Parathyroid adenoma (tissue), 2 donors: ENCODE measurements around the gene PTGER1.
"Not testable (repeated sequence)": the region's sequence is repeated elsewhere in the genome, so short reads cannot be mapped to it uniquely, and the experiment has no call there.

Experiments
- H2AFZ ChIP-seq: fragments of 300-600 bp; sonication (generic); one replicate; pipeline ENCODE4 v1.7.0; 2017; ENCODE audit warnings: antibody characterized with exemption, mild to moderate bottlenecking
- H3K27ac ChIP-seq: fragments of 300-600 bp; sonication (generic); one replicate; pipeline ENCODE4 v1.7.0; 2017
- H3K27me3 ChIP-seq: fragments of 300-600 bp; sonication (generic); one replicate; pipeline ENCODE4 v1.7.0; 2017; ENCODE audit warnings: low read length; ENCODE audit not compliant: control insufficient read depth, insufficient read depth
- H3K36me3 ChIP-seq: fragments of 300-600 bp; sonication (generic); one replicate; pipeline ENCODE4 v1.7.0; 2017; ENCODE audit warnings: low read length; ENCODE audit not compliant: control insufficient read depth, insufficient read depth
- H3K4me1 ChIP-seq: fragments of 300-600 bp; sonication (generic); one replicate; pipeline ENCODE4 v1.7.0; 2017; ENCODE audit warnings: control low read depth
- H3K4me2 ChIP-seq: fragments of 300-600 bp; sonication (generic); one replicate; pipeline ENCODE4 v1.7.0; 2017; ENCODE audit warnings: low read length
- H3K4me3 ChIP-seq: fragments of 300-600 bp; sonication (generic); one replicate; pipeline ENCODE4 v1.7.0; 2017; ENCODE audit warnings: low read depth, low read length
- H3K79me2 ChIP-seq: fragments of 300-600 bp; sonication (generic); one replicate; pipeline ENCODE4 v1.7.0; 2017; ENCODE audit warnings: control low read depth
- H3K9ac ChIP-seq: fragments of 300-600 bp; sonication (generic); one replicate; pipeline ENCODE4 v1.7.0; 2017; ENCODE audit warnings: mild to moderate bottlenecking
- H3K9me3 ChIP-seq: fragments of 300-600 bp; sonication (generic); one replicate; pipeline ENCODE4 v1.7.0; 2017; ENCODE audit warnings: low read length; ENCODE audit not compliant: control insufficient read depth
- CTCF ChIP-seq: fragments of 300-600 bp; sonication (generic); IDR thresholded peaks from one replicate; pipeline ENCODE4 v1.7.0; 2017; ENCODE audit warnings: antibody characterized with exemption, mild to moderate bottlenecking
- donor health status: primary hyperparathyroidism.

PTGER1 gene

DNA sequence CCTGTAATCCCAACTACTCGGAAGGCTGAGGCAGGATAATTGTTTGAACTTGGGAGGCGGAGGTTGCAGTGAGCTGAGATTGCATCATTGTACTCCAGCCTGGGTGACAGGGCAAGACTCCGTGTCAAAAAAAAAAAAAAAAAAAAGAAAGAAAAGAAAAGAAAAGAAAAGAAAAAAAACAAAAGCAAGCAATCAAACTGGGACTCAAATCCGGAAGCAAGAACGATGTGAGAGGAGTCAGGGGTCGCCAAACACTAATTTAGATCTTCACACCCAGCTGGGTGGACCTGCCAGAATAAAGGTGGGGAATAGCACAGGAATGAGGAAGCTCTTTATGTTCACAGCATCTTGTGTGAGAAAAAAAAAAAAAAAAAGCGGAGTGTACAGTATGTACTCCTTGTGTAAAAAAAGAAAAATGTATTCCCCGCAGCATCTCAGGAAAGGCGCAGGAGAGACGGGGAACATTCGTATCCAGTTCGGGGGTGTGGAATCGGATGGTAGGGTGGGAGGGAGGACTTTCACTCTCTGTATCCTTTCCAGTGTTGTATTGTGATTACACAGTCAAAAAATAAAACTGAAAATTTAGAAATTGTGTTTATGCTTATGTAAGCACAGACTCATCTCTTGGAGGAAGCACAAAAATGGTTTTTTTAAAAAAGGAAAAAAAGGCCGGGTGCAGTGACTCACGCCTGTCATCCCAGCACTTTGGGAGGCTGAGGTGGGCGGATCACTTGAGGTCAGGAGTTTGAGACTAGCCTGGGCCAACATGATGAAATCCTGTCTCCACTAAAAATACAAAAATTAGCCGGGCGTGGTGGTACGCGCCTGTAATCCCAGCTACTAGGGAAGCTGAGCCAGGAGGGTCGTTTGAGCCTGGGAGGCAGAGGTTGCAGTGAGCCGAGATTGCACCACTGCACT, 35.4 kb upstream of the PTGER1 start:
- Histone ChIP-seq H3K4me2 (no peak overlapping the region), H3K4me3 (no peak overlapping the region), H3K9me3 (no peaks in the 10 kb centered on the region), H3K27me3 (no peaks in the 10 kb centered on the region), H3K27ac (no peak overlapping the region), H3K79me2 (peaks cover 2% of the 10 kb centered on the region), H2AFZ (no peak overlapping the region), H3K4me1 (peaks cover 9% of the 10 kb centered on the region), H3K9ac (no peak overlapping the region), H3K36me3 (no peaks in the 10 kb centered on the region)
- TF ChIP-seq CTCF: no peak

DNA sequence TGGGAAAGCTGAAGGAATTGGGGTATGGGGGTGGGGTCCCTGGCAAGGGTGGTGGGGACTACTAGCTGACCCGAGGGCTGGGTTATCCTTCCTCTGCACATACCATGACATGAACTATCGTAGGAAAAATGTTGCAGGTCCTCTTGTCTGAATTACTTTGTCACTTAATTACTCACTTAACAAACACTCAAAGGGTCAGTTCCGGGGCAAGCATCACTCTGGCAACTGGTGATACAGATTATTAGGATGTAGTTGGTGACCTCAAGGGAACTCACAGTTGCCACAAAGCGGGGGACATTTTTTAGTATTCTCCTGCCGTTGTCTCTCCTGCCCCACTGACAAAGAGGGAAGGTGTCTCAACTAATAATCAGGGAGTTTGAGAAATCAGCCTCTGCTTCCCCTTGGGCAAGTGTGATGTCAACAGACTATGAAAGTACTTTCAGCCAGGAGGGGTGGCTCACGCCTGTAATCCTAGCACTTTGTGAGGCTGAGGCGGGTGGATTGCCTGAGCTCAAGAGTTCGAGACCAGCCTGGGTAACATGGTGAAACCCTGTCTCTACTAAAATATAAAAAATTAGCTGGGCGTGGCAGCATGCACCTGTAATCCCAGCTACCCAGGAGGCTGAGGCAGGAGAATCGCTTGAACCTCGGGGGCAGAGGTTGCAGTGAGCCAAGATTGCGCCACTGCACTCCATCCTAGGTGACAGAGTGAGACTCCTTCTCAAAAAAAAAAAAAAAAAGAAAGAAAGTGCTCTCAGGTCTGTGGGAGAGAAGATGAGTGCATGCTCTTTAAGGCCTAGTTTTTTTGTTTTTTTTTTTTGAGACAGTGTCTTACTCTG, 32.8 kb upstream of the PTGER1 start:
- Histone ChIP-seq H3K9ac (no peak overlapping the region), H3K9me3 (no peaks in the 10 kb centered on the region), H2AFZ (no peak overlapping the region), H3K36me3 (no peaks in the 10 kb centered on the region), H3K4me2 (no peak overlapping the region), H3K79me2 (no peaks in the 10 kb centered on the region), H3K4me3 (no peak overlapping the region), H3K4me1 (no peaks in the 10 kb centered on the region), H3K27ac (no peak overlapping the region), H3K27me3 (no peaks in the 10 kb centered on the region)
- no peak for TF ChIP-seq CTCF

- Histone ChIP-seq H3K4me3 (no peak overlapping the region), H2AFZ (peak overlapping the region; percentile 29), H3K27me3 (no peaks in the 10 kb centered on the region), H3K4me2 (no peak overlapping the region), H3K4me1 (peaks cover 4% of the 10 kb centered on the region), H3K36me3 (no peaks in the 10 kb centered on the region), H3K9ac (no peak overlapping the region), H3K9me3 (no peaks in the 10 kb centered on the region), H3K27ac (no peak overlapping the region), H3K79me2 (no peaks in the 10 kb centered on the region)
- TF ChIP-seq CTCF: peak; percentile 60
Observed at GRCh38 chr19:14505488-14506239, 30.5 kb upstream of the PTGER1 start.

DNA sequence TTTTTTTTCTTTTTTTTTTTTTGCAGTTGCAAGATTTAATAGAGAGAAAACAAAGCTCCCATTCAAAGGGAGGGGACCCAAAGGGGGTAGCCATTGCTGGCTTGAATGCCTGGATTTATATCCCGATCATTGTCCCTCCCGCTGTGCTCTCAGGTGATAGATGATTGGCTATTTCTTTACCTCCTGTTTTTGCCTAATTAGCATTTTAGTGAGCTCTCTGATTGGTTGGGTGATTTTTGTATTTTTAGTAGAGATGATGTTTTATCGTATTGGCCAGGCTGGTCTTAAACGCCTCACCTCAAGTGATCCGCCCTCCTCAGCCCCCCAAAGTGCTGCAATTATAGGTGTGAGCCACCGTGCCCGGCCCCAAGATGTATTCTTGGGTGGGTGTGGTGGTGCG, 29.4 kb upstream of the PTGER1 start:
- H3K27ac ChIP-seq, H3K4me2 ChIP-seq, H3K36me3 ChIP-seq, H3K9me3 ChIP-seq, H3K79me2 ChIP-seq, H3K27me3 ChIP-seq, H3K4me1 ChIP-seq, H3K4me3 ChIP-seq, H2AFZ ChIP-seq, H3K9ac ChIP-seq: not testable (repeated sequence)

DNA sequence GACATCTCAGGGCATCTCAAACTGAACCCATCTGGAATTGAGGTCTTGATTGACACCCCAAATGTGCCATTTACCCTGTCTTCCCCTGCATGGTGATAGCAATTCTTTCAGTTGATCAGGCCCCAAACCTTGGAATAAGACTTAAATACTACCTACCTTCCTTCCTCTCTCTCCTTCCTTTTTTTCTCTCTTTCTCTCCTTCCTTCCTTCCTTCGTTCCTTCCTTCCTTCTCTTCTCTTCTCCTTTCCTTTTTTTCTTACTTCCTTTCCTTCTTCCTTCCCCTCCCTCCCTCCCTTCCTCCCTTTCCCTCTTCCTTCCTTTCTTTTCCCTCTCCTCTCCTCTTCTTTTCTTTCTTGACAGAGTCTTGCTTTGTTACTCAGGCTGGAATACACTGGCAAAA, 28.1 kb upstream of the PTGER1 start:
- no peaks in the 10 kb centered on the region for H3K27me3 ChIP-seq
- no peak overlapping the region for H3K4me3 ChIP-seq
- TF ChIP-seq CTCF: no peak
- no peak overlapping the region for H3K4me2 ChIP-seq
- no peaks in the 10 kb centered on the region for H3K36me3 ChIP-seq
- no peak overlapping the region for H3K27ac ChIP-seq
- no peak overlapping the region for H2AFZ ChIP-seq
- no peak overlapping the region for H3K9ac ChIP-seq
- H3K9me3 ChIP-seq: no peaks in the 10 kb centered on the region
- H3K4me1 ChIP-seq: peaks cover 4% of the 10 kb centered on the region
- no peaks in the 10 kb centered on the region for H3K79me2 ChIP-seq
